CD4-positive, alpha-beta T cell treated with Interleukin-6 at 100 ng/mL for 8 hours (primary cell): ENCODE measurements around the gene RTEL1.

Source experiments
- DNase-seq: peaks from one replicate; pipeline ENCODE4 v3.0.0-alpha.2; 2020; ENCODE audit warnings: mixed read lengths, low spot score

The RTEL1 gene

DNA sequence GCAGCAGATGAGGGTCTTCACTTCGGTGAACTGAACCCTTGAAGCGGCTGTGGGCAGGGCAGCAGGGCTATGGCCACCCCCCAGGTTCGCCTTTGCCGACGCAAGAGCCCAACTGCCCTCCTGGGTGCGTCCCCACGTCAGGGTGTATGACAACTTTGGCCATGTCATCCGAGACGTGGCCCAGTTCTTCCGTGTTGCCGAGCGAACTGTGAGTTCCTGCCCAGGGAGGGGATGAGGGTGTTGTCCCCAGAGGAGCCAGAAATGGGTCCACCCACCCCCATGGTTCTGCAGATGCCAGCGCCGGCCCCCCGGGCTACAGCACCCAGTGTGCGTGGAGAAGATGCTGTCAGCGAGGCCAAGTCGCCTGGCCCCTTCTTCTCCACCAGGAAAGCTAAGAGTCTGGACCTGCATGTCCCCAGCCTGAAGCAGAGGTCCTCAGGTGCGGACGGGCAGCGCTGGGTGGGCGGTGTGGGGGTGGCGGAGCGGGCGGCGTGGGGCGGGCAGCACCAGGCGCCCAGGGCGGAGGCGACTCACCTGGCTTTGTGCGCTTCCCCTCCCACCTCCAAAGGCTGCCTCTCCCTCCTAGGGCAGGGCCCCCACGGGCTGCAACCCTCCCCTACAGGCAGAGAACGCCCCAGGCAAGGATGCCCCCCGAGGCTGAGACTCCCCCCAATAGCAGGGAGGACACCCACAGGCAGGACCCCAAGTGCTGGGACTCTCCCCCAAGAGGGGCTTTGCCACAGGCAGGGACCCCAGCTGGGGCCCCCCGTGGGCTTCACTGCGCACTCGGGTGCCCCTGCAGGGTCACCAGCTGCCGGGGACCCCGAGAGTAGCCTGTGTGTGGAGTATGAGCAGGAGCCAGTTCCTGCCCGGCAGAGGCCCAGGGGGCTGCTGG, 32.1 kb downstream of the RTEL1 start:
- DNase-seq = no peak

- DNase-seq = no peak
These were observed 33.0 kb downstream of the RTEL1 start for GRCh38 chr20:63690898-63691710.

DNA sequence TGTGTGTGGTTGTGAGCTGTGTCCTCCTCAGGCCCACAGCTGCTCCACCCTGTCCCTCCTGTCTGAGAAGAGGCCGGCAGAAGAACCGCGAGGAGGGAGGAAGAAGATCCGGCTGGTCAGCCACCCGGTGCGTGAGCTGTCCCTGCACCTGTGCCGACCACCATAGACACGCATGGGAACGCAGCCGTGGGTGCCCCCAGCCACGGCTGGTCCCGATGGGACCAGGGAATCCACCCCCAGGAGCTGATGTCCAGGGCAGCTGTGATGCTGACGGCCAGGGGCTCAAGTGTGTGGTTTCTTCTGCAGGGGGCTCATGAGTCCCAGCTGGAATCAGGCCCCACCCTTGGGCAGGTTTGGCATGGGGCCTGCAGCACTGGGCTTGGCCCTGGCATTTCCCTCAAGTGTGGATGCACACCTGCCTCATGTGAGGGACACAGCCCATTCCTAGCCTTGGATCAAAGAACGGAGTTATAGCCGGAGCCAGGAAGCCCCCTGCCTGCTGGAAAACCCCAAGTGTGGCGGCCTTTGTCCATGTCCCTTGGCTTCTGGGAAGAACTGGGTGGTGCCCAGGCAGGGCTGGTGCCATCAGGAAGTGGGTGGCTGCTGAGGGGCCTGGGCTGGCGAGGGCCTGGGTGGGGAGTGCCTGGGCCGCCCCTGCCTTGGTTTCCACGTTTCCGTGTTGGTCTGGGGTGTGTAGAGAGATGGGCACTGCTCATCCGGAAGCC, 33.8 kb downstream of the RTEL1 start:
- DNase-seq = no peak

GRCh38 chr20:63692436-63693082, 34.4 kb downstream of the RTEL1 start:
- no peak for DNase-seq

- DNase-seq = no peak
These were observed 35.1 kb downstream of the RTEL1 start for GRCh38 chr20:63693083-63693732.

- no peak for DNase-seq
These were observed 35.8 kb downstream of the RTEL1 start for GRCh38 chr20:63693733-63694583.

DNA sequence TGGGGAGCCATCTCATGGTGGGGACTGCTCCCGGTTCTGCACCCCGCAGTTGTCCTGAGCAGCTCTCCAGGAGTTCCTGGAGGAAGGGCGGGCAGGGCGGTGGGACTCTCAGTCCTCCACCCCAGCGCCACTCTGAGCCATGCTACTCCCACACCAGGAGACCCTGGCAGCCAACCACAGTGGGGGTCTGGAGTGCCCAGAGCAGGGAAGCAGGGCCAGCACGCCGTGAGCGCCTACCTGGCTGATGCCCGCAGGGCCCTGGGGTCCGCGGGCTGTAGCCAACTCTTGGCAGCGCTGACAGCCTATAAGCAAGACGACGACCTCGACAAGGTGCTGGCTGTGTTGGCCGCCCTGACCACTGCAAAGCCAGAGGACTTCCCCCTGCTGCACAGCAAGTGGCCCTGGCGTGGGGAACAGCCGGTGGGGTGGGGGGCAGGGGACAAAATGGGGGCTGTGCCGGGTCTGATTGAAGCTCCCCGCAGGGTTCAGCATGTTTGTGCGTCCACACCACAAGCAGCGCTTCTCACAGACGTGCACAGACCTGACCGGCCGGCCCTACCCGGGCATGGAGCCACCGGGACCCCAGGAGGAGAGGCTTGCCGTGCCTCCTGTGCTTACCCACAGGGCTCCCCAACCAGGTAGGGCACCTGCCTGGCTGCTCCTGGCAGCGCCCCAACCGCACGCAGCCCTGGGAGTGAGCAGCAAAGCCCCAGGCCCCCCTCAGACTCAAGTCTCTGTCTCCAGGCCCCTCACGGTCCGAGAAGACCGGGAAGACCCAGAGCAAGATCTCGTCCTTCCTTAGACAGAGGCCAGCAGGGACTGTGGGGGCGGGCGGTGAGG, 36.7 kb downstream of the RTEL1 start:
- no peak for DNase-seq

GRCh38 chr20:63695424-63696305, 37.6 kb downstream of the RTEL1 start:
- DNase-seq = no peak

- DNase-seq = no peak
These were observed 38.2 kb downstream of the RTEL1 start for GRCh38 chr20:63696306-63696627.

- no peak for DNase-seq
These were observed 38.7 kb downstream of the RTEL1 start, which contains the start of gene TNFRSF6B for GRCh38 chr20:63696628-63697356. TNFRSF6B (plus strand) TSS chr20:63696652; CDS start chr20:63696768, 116 bp downstream.

GRCh38 chr20:63697357-63697867, 39.3 kb downstream of the RTEL1 start:
- DNase-seq = no peak

GRCh38 chr20:63697868-63698545, 39.9 kb downstream of the RTEL1 start:
- no peak for DNase-seq

- DNase-seq = peak; percentile 25
These were observed 40.8 kb downstream of the RTEL1 start for GRCh38 chr20:63698739-63699465.

- no peak for DNase-seq
These were observed 41.5 kb downstream of the RTEL1 start for GRCh38 chr20:63699466-63700198.

GRCh38 chr20:63700199-63701050, 42.3 kb downstream of the RTEL1 start:
- DNase-seq = no peak
